NT2/D1 (cell line): ENCODE results near the gene CAMK1D.

Experiments
- DNase-seq: peaks from one replicate; pipeline ENCODE4 v3.0.0-alpha.2; 2011; ENCODE audit warnings: low read depth, low spot score
- H3K27me3 ChIP-seq: 2 replicates; pipeline ENCODE4 v1.6.0; 2011; ENCODE audit warnings: mild to moderate bottlenecking; ENCODE audit not compliant: insufficient read length, insufficient read depth
- H3K36me3 ChIP-seq: 2 replicates; pipeline ENCODE4 v1.6.1; 2011; ENCODE audit warnings: mild to moderate bottlenecking, low read length, mixed read lengths; ENCODE audit not compliant: insufficient read depth, insufficient read length
- H3K4me1 ChIP-seq: 2 replicates; pipeline ENCODE4 v1.5.1; 2011; ENCODE audit not compliant: insufficient read depth, insufficient read length
- H3K4me3 ChIP-seq: 2 replicates; pipeline ENCODE4 v1.5.1; 2011; ENCODE audit warnings: low read depth; ENCODE audit not compliant: insufficient read length
- H3K9ac ChIP-seq: 2 replicates; pipeline ENCODE4 v1.6.0; 2011; ENCODE audit warnings: low read depth; ENCODE audit not compliant: insufficient read length
- H3K9me3 ChIP-seq: 2 replicates; pipeline ENCODE4 v1.5.1; 2011; ENCODE audit warnings: mild to moderate bottlenecking, low read length; ENCODE audit not compliant: insufficient read depth
- SUZ12 ChIP-seq: IDR thresholded peaks from 2 replicates; pipeline ENCODE4 v1.6.1; 2011; ENCODE audit not compliant: insufficient read length, insufficient read depth; ENCODE audit errors: extremely low read depth
- YY1 ChIP-seq: IDR thresholded peaks from 2 replicates; pipeline ENCODE4 v1.6.1; 2011; ENCODE audit not compliant: insufficient read length, insufficient read depth
- ZNF274 ChIP-seq: IDR thresholded peaks from 2 replicates; pipeline ENCODE4 v1.6.1; 2011; ENCODE audit warnings: mild to moderate bottlenecking, low read depth, low read length

CAMK1D gene

GRCh38 chr10:12556039-12556438 lies 206.7 kb downstream of the CAMK1D start:
- Histone ChIP-seq H3K27me3 (no peaks in the 10 kb centered on the region), H3K9ac (no peak overlapping the region), H3K36me3 (no peaks in the 10 kb centered on the region), H3K9me3 (no peaks in the 10 kb centered on the region), H3K4me1 (no peaks in the 10 kb centered on the region), H3K4me3 (no peak overlapping the region)
- no peak for TF ChIP-seq YY1
- TF ChIP-seq SUZ12 = no peak
- TF ChIP-seq ZNF274 = no peak
- no peak for DNase-seq

GRCh38 chr10:12559578-12560178 lies 210.3 kb downstream of the CAMK1D start:
- no peak for TF ChIP-seq YY1
- TF ChIP-seq ZNF274 = no peak
- no peak for TF ChIP-seq SUZ12
- DNase-seq = no peak

GRCh38 chr10:12561307-12561706 lies 212.0 kb downstream of the CAMK1D start:
- Histone ChIP-seq H3K4me3 (no peak overlapping the region), H3K36me3 (no peaks in the 10 kb centered on the region), H3K4me1 (no peaks in the 10 kb centered on the region), H3K9ac (no peak overlapping the region), H3K9me3 (no peaks in the 10 kb centered on the region), H3K27me3 (no peaks in the 10 kb centered on the region)
- DNase-seq = no peak
- TF ChIP-seq YY1 (no peak), SUZ12 (no peak), ZNF274 (no peak)

More at GRCh38 chr10:12559578-12560178, 210.3 kb downstream of the CAMK1D start:
- Histone ChIP-seq H3K9ac (no peak overlapping the region), H3K36me3 (no peaks in the 10 kb centered on the region), H3K4me1 (no peaks in the 10 kb centered on the region), H3K9me3 (no peaks in the 10 kb centered on the region), H3K27me3 (no peaks in the 10 kb centered on the region), H3K4me3 (no peak overlapping the region)

- Histone ChIP-seq H3K4me1 (no peaks in the 10 kb centered on the region), H3K27me3 (no peaks in the 10 kb centered on the region), H3K9me3 (no peaks in the 10 kb centered on the region), H3K9ac (no peak overlapping the region), H3K4me3 (no peak overlapping the region), H3K36me3 (no peaks in the 10 kb centered on the region)
- TF ChIP-seq SUZ12 (no peak), ZNF274 (no peak), YY1 (no peak)
- DNase-seq = no peak
Observed at GRCh38 chr10:12561720-12562119, 212.4 kb downstream of the CAMK1D start.

GRCh38 chr10:12563489-12563888 lies 214.1 kb downstream of the CAMK1D start:
- no peaks in the 10 kb centered on the region for H3K36me3 ChIP-seq
- no peak overlapping the region for H3K9ac ChIP-seq
- TF ChIP-seq YY1 (no peak), SUZ12 (no peak), ZNF274 (no peak)
- no peaks in the 10 kb centered on the region for H3K27me3 ChIP-seq
- no peak for DNase-seq
- H3K4me1 ChIP-seq = no peaks in the 10 kb centered on the region
- no peak overlapping the region for H3K4me3 ChIP-seq
- H3K9me3 ChIP-seq = no peaks in the 10 kb centered on the region

GRCh38 chr10:12564173-12564572 lies 214.8 kb downstream of the CAMK1D start:
- DNase-seq = no peak
- Histone ChIP-seq H3K27me3 (no peaks in the 10 kb centered on the region), H3K4me1 (no peaks in the 10 kb centered on the region), H3K36me3 (no peaks in the 10 kb centered on the region), H3K9me3 (no peaks in the 10 kb centered on the region), H3K9ac (no peak overlapping the region), H3K4me3 (no peak overlapping the region)
- TF ChIP-seq ZNF274 (no peak), YY1 (no peak), SUZ12 (no peak)

- H3K9me3 ChIP-seq = no peaks in the 10 kb centered on the region
- no peak for TF ChIP-seq SUZ12
- TF ChIP-seq ZNF274 = no peak
- no peak for TF ChIP-seq YY1
- no peak overlapping the region for H3K9ac ChIP-seq
- H3K4me1 ChIP-seq = no peaks in the 10 kb centered on the region
- H3K4me3 ChIP-seq = no peak overlapping the region
- no peak for DNase-seq
- no peaks in the 10 kb centered on the region for H3K36me3 ChIP-seq
- H3K27me3 ChIP-seq = no peaks in the 10 kb centered on the region
Observed at GRCh38 chr10:12566161-12567115, 217.1 kb downstream of the CAMK1D start.
